T1000 (cell line): ENCODE measurements around the gene RGS3.
"Not testable (repeated sequence)": the region's sequence is repeated elsewhere in the genome, so short reads cannot be mapped to it uniquely, and the experiment has no call there.

ENCODE experiments used
- DNase-seq: peaks from one replicate; lab custom pipeline; 2025; ENCODE audit warnings: mixed read lengths; lab: John Stamatoyannopoulos, UW

Gene RGS3

DNA sequence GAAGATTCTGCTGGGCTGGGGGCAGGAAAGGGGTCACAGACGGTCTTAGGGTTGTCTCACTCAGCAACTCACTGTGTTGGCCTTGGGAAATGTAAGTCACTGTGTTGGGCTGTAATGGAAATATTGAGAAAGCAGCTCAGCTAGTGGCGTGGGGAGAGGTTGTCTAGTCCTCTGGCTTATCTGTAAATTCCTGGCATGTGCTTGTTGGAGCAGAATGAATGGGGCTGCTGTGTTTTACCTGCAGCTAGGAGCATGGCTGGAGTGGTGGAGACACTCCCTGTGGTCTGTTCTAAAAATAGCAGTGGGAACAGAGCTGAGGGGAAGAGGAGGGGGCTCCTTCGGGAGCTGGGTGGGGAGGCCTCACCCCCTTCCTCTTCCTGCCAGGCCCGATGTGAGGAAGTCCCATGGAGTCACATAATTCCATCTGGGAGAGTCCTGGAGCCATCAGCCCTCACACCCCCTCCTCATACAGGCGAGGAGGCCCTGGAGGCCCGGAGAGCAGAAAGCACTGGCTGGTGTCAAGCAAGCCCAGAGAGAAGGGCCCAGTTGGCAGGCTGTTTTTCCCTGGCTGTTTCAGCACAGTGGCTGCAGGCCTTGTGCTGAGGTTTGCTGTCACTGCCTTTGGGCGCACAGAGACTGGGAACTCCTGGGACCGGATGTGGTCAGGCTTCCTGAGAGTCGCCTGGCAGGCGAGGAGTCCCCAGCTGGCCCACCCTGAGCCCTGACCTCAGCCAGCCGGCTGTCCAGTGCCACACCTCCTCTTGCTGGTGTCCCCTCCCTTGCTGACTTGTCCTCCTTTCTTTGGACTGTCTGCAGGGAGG is 84.9 kb downstream of the RGS3 start:
- DNase-seq: no peak

GRCh38 chr9:113549892-113550291 is 86.4 kb downstream of the RGS3 start:
- DNase-seq: not testable (repeated sequence)

DNA sequence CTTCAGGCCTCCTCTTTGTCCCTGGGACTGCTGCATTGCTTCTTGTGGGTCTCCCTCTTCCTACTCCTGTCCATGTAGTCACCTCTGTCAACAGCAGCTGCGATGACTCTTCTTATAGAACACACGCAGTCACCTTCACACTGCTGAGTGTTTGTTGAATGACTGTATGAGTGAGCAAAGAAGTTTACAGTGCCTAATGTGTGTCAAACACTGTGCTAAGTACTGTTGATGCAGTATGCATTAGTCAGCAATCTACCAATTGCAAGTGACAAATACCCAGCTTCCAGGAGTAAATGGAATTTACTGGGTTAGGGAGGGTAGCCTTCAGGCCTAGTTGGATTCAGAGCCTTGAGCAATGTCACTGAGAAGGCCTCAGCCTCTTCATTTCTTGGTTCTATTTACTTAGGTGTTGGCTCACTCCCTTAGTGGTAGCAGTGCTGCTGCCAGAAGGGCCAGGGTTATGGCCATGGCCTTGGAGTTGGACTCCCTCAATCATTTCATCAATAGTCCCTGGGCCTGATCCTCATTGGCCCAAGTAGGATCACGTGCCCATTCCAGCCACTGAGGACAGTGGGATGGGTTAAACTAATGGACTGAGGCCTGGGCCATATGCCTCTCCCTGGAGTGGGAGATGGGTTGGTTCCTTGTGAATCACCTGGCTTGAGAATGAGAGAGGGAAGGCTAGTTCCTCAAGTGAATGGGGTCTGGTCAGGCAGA is 93.5 kb downstream of the RGS3 start:
- DNase-seq: no peak

GRCh38 chr9:113558632-113559502 is 95.3 kb downstream of the RGS3 start:
- DNase-seq: no peak

GRCh38 chr9:113559834-113560800 is 96.6 kb downstream of the RGS3 start:
- DNase-seq: no peak

DNA sequence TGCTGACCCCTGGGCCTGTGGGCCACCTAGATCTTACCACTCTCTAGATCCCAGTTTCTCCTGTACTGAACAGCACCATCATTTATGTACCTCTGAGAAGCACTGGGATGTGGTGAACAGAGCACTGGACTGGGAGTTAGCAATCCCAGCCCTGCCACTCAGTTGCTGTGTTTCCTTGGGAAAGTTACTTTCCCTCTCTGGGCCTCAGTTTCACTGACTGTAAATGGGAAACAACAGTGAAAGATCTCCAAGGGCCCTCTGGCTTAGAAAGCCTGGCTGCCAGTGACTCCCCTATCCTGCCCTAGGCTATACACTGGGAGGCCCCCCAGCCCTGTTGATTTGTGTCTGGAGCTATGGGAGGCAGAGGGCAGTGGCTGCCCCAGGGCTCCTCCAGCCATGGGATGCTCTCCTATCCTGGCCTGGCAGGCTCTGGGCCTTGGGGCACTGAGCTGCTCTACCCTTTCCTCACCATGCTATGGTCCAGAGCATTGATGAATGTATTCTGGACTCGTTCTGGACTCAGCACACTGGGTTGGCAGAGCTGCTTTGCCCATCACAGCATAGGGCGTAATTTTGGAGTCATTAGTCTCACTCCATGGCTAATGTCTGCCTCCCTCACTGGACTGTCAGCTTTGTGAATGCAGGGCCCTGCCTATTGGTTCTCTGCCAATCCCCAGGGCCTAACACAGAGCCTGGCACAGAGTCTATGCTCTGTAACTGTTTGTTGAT is 99.3 kb downstream of the RGS3 start:
- DNase-seq: no peak

GRCh38 chr9:113563826-113564497 is 100.4 kb downstream of the RGS3 start:
- no peak for DNase-seq

DNA sequence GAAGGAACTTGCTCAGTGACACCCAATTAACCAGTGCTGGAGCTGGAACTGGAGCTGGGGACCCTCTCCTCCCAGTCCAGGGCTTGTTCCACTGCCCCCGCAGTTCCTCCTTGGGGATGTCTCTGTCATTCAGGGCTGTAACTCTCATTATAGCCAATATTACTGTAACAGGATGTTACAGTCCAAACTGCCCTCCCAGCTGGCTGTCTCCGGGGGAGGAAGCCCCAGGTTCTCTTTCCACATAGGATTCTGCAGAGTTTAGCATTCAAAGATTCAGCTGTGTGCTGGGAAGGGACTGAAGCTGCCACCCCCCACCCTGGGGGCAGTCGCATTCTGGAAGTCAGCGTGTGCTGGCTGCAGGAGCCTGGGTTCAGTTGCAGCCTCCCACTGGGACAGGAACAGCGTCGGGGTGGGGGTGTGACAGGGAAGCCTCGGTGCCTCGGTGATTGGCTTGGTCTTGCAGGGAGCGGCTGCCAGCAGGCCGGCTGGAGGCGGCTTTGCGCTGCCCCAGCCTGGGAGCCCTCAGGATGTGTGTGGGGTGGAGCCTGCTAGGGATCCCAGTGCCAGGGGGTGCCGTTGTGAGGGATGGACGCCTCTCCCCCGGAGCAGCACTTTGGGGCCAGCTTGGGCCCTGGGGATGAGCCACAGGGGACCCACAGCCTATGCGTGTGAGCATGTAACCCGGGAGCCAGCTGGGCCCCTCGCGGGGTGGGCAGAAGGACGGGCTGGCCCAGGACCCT is 101.1 kb downstream of the RGS3 start:
- peak; percentile 25 for DNase-seq

GRCh38 chr9:113566016-113566711 is 102.6 kb downstream of the RGS3 start:
- no peak for DNase-seq

- no peak for DNase-seq
Measured at GRCh38 chr9:113566712-113567071, 103.2 kb downstream of the RGS3 start.

DNA sequence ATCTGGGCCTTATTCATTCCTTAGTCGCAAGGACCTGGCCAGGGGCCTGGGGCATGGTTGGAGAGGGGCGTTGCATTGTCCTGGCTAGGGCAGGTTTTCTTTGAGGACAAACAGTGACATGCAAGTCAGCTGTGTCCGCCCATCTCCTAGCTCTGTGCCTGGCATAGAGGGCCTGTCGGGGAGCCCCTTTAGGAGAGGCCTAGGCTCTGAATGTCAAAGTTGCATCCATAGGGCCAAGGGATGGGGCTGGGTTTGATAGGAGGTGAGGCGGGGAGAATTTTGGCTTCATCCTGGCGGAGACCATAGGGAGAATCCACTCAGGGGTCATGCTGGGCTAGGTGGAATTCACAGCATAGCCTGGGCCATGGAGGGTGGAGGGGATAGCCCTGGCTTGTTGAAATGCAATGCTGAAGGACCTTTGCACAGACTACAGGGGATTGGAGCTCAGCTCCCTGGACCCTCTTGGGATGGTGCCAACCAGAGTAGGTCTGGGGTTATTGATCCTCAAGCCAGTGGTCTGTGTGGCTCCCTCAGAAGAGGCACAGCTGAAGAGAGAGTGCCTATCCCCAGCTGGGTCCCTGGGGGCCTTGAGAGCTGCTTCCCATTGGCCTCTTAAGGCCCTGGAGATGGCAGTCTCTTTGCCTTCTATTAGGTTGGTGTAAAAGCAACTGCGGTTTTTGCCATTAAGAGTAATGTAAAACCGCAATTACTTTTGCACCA is 104.0 kb downstream of the RGS3 start:
- DNase-seq: no peak

- DNase-seq: no peak
Measured at GRCh38 chr9:113568081-113568435, 104.5 kb downstream of the RGS3 start.

GRCh38 chr9:113568571-113569321 is 105.2 kb downstream of the RGS3 start:
- DNase-seq: no peak

DNA sequence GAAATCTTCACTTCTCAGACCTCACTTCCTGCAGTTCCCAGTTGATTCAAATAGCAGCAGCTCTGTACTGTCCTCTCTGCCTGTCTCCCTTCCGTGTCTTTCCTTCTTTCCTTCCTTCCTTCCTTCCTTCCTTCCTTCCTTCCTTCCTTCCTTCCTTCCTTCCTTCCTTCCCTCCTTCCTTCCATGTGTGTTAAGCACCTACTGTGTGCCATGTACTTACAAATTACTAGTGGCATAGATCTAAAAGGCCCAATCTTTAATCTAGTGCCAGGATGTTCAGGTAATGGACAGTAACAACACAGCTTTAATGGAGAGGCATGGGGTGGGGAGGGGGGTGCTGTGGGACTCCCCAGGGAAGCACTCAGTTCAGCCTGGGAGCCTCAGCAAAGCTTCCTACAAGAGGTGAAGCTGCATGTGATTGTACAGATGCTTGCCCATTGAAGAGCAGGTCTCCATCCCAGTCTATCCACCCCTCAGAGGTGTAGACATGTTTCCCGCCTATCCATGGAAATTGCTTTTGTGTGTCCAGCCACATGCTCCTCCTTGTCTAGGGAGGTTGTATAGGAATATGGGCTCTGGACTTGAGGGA is 106.0 kb downstream of the RGS3 start:
- DNase-seq: no peak

DNA sequence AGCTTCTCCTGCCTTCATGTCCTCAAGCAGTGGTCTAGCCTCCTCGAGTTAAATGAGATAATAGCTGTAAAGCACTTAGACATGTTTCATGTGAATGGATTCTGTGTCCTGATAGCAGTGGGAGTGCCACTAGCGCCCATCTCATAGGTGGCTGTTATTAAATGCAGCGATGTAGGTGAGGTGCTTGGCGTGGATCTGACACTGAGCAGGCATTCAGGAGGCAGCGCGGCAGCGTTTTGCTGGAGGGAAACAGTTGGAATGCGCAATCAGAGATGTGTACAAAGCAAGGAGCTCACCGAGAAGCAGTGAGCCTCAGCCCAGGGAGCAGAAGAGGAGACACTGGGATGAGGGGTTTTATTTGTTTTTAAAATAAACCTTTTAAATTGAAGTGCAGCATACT is 106.6 kb downstream of the RGS3 start:
- DNase-seq: no peak

- DNase-seq: no peak
Measured at GRCh38 chr9:113570749-113571711, 107.5 kb downstream of the RGS3 start.
